ENCODE measurements around the gene SLC16A5.

The SLC16A5 gene

GRCh38 chr17:75142236-75142971, 54.6 kb downstream of the SLC16A5 start:
- TF ChIP-seq POLR2AphosphoS5 (IDR thresholded peaks at IDR 0.05; ENCODE audit: low read depth, low read length) (no peak), TAF1 (IDR thresholded peaks at IDR 0.05; ENCODE audit: borderline replicate concordance, insufficient read depth, low read length) (no peak), REST (IDR thresholded peaks at IDR 0.05; ENCODE audit: insufficient read depth in 1 of 2, low read depth in 2 of 2, low read length in 2 of 2) (no peak), SIN3A (IDR thresholded peaks at IDR 0.05; ENCODE audit: borderline replicate concordance, insufficient read depth, low read length) (no peak), FOXP2 (optimal IDR thresholded peaks at IDR 0.05; ENCODE audit: borderline replicate concordance, extremely low read depth, extremely low read length, insufficient read depth) (no peak)

GRCh38 chr17:75144816-75145512, 57.2 kb downstream of the SLC16A5 start:
- TF ChIP-seq REST (IDR thresholded peaks at IDR 0.05; ENCODE audit: insufficient read depth in 1 of 2, low read depth in 2 of 2, low read length in 2 of 2) (no peak), TAF1 (IDR thresholded peaks at IDR 0.05; ENCODE audit: borderline replicate concordance, insufficient read depth, low read length) (no peak)

GRCh38 chr17:75146592-75146991, 58.8 kb downstream of the SLC16A5 start:
- TF ChIP-seq REST (IDR thresholded peaks at IDR 0.05; ENCODE audit: insufficient read depth in 1 of 2, low read depth in 2 of 2, low read length in 2 of 2), result no peak
- TF ChIP-seq TAF1 (IDR thresholded peaks at IDR 0.05; ENCODE audit: borderline replicate concordance, insufficient read depth, low read length), result no peak
- no peak for TF ChIP-seq POLR2AphosphoS5 (IDR thresholded peaks at IDR 0.05; ENCODE audit: low read depth, low read length)
- no peak for TF ChIP-seq SIN3A (IDR thresholded peaks at IDR 0.05; ENCODE audit: borderline replicate concordance, insufficient read depth, low read length)
- TF ChIP-seq FOXP2 (optimal IDR thresholded peaks at IDR 0.05; ENCODE audit: borderline replicate concordance, extremely low read depth, extremely low read length, insufficient read depth), result no peak

- TF ChIP-seq FOXP2 (optimal IDR thresholded peaks at IDR 0.05; ENCODE audit: borderline replicate concordance, extremely low read depth, extremely low read length, insufficient read depth) (no peak), REST (IDR thresholded peaks at IDR 0.05; ENCODE audit: insufficient read depth in 1 of 2, low read depth in 2 of 2, low read length in 2 of 2) (no peak), SIN3A (IDR thresholded peaks at IDR 0.05; ENCODE audit: borderline replicate concordance, insufficient read depth, low read length) (no peak), TAF1 (IDR thresholded peaks at IDR 0.05; ENCODE audit: borderline replicate concordance, insufficient read depth, low read length) (no peak), POLR2AphosphoS5 (IDR thresholded peaks at IDR 0.05; ENCODE audit: low read depth, low read length) (no peak)
Measured at GRCh38 chr17:75147878-75148546, 60.3 kb downstream of the SLC16A5 start.
